Measurements from ENCODE around the gene TCF12.

TCF12 gene

DNA sequence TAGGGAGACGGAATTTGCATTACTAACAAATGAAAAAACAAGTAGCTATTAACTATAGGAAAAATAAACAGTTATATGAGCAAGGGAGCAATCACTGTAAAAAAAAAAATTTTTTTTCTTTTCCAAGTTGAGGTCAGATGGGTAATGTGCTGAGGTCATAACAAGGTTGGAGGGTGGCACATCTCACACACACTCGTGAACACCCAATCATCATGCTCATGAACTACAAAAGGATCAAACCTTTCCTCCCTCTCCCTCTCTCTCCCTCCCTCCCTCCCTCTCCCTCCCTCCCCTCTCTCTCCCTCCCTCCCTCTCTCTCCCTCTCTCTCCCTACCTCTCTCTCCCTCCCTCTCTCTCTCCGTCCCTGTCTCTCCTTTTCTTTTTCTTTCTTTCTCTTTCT is 360.0 kb downstream of the TCF12 start:
- no peak for DNase-seq

DNA sequence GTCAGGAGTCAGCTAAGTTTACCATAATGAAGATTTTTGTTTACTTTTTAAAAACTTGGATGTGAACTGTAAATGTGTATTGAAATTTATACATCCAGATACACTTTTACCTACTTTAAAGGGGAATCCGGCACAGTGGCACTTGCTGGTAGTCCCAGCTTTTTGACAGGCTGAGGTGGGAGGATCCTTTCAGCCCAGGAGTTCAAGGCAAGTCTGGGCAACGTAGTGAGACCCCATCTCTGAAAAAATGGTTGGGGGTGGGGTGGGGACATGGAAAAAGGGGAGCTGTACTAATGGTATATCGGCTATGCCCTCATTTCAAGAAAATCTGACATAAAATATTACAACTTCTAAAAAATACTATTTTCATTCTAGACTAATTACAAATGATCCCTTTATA is 362.0 kb downstream of the TCF12 start:
- no peak for DNase-seq

DNA sequence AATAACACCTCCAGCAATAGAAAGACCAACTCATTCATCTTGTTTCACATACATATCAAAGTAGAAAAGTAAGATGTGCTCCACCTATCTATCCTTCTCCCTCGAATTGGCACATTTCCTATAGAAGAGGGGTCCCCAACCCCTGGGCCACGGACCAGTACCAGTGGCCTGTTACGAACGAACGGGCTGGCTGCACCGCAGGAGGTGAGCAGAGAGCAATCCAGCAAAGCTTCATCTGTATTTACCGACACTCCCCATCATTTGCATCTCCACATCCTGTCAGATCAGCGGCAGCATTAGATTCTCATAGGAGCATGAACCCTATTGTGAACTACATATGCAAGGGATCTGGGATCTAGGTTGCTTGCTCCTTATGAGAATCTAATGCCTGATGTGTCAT is 362.9 kb downstream of the TCF12 start:
- DNase-seq, result no peak

DNA sequence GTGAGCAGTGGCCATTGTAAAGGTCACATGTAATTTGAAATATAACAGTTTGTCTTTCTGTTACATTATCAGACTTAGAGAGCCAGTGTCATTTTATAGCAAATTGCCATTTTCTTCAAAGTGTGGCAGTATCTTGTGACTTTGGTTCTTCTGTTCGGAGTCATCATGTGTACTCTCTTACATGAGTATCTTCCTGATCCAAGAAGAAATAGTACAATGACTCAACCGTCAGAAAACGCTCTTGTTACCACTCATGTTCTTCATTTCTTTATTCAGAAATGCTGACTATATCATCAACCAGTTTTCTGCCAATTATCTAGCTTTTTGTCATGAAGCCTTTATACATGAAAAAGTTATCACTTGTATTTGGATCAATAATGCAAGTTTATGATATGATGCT is 364.2 kb downstream of the TCF12 start:
- no peak for DNase-seq

DNA sequence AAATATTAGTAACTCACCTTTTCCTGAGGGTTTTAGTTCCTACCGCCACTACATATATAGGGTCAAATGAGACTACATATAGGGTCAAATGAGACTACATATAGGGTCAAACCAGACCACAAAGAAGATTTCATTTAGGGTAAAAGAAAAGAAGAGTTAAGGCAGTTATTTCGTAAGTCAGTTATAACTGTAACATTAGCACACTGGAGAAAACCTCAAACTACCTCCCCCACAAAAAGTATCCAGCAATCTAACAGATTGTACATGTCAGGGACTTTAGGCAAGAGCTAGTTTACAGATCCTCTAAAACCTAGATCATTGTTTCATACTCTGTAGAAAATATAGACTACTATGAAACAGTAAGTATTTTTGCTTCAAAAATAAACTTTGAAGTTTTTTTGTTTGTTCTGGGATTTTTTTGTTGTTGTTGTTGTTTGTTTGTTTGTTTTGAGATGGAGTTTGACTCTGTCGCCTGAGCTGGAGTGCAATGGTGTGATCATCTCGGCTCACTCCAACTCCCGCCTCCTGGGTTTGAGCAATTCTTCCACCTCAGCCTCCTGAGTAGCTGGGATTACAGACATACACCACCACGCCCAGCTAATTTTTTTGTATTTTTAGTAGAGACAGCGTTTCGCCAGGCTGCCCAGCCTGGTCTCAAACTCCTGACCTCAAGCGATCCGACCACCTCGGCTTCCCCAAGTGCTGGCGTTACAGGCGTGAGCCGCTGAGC is 365.5 kb downstream of the TCF12 start:
- DNase-seq, result no peak

DNA sequence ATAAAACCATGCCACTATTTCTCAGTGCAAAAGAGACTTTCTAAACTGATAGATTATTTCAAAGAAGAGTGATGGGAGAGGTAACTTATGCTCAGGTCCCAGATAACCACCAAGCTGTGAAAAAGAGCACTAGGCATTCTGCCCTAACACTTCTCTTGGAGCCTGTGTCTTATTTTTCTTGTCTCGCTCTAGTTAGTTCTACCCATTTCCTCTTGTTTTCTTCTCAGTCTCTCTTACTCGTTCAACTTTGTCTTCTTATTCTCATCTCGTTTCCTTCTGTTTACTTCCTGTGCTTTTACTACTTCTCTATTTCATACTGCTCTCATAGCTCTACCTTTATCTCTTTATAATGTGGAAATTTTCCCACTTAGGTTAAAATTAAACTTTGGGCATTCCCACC is 366.1 kb downstream of the TCF12 start:
- no peak for DNase-seq

DNA sequence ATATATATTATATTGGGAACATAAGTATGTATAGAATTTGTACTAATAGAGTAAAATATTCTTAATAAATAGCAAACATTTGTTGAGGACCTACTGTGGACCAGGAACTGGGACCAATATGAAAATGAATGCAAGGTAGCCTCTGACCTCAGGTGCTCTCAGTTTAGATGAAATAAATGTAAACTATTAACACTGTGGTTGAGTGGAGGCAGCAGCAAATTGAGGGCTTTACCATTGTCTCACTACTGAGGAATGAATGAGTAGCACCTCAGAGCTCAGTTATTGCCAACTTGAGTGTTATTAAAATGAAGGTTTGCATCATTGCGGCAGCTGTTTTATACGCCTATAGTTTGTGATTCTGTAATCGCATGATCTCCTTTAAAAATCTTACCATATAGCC is 366.9 kb downstream of the TCF12 start:
- DNase-seq, result no peak

DNA sequence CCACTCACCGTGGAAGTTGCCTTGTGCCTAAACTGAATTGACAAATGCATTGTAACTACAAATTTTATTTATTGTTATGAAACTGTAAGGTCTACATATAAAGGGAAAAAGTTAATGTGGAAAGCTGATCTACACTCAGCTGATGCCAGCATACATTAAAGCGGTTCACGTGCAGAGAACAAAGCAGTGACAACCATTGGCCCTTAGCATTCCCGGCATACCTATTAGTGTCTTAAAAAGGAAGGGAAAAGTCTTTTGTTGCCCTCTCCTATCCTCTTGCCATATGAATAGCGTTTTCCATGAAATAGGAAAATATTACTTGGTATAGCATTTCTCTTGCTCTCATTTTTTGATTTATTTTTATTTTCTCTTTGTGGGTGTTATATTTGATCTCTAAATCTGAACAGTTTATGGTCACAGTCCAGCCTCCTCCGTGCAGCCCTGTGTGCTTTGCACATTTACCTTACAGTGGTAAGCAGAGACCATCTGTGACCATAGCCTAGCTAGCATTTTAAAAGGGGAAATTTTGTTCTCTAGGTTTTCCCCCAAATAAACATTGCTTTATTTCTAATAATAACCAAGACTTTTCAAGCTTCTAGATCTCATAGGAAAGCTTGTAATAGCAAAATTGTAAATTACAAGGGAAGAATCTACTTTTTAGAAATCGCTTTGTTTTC is 368.1 kb downstream of the TCF12 start:
- DNase-seq, result no peak

DNA sequence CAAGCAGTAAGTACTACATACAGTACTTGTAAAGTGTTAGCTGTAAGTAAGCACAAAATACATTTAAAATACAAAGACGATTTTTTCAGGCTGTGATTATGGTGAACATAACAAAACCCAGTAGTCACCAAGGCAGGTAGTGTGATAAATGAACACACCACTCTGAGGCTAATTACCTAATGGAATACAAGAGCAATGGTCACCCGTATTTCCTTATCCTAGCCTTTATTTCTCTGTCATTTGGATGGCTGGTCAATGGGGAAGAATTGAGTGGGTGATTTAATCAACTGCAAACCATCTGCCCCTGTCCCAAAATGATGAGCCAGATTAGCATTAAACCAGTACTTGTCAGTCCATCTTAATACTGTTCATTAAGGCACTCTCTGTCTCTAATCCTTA is 368.7 kb downstream of the TCF12 start:
- no peak for DNase-seq

DNA sequence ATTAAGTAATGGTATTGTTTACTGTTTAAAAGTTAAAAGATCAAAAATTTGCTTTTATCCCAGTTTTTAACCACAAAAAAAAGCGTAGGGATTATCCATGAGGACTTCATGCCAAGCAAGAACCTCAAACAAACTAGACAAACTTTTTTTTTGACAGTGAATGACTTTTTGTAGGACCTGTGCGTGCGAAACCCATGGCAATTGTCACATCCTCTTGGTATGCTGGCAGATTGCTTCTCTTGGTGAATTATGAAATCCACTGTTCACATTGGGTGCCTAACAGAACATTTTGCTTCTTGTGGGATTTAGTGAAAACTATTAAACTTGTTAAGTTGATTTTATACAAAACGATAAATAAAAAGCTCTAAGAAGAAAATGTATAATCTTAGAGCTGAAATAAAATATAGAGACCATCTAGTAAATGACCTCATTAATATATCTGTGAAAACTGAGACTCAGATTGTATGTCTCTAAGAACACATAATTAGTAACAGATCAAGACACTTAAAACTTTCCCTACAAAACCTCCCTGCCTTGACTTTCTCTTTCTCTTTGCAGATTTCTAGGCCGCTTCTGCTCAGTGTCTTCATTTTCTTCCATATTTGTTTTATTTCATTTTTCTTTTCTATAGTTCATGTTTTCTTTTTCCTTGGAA is 370.6 kb downstream of the TCF12 start:
- no peak for DNase-seq

DNA sequence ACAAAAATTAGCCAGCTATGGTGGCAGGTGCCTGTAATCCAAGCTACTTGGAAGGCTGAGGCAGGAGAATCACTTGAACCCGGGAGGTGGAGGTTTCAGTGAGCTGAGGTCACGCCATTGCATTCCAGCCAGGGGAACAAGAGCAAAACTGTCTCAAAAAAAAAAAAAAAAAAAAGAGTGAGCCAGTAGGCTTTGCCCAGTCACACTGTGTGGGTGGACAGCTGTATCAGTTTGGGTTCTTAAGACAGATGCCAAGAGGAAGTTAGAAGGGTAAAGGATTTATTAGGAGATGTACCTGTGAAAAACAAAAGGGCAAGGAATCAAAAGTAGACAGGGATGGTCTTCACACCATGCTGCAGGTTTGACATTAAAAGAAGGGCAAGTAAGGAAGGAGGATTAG is 371.7 kb downstream of the TCF12 start:
- no peak for DNase-seq

DNA sequence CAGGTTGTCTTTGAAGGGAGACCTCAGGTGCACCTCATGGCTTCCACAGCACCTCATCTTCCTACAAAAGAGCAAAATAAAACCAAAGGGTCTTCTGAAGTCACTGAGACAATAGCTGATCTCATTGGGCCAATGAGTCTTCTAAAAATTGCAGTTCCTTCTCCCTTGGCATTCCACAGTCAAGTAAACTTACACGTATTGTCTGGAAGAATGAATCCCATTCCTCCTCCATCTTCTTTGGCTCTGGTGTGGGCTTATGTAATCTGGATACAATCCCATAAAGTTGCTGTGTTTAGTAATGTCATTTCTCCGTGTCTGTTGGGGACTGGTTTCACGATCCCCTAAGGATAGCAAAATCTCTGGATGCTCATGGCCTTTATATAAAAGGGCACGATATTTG is 372.4 kb downstream of the TCF12 start:
- DNase-seq, result no peak

DNA sequence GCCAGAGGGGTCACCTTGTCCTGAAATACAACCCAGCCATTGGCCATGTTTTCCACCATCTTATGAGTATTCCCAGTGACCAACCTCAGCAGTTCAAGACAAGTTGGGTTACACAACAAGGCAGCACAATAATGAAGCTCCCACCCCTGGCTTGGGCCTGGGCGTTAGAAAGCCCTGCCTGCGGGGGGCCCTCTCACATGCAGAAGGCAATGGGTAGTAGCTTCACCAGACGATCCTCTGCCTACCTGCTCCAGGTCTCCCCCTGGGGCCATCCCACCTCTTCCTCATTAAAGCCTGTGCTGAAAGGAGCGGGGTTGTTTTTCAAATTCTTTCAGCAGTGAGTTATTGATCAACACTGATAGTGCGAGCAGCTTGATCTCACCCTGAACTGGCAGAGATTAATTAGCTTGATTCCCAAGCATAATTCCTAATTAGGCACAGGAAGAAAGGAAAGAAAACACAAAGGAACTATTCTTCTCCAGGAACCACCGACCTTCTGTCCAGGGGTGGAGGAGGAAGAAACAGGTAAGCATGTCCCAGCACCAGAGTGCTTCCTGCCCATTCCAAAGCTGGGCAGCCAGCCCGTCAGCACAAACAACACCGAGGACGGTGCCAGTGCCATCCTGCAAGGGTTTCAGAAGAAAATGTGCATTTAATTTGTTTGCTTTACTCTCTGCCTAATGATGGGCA is 378.2 kb downstream of the TCF12 start:
- no peak for DNase-seq

DNA sequence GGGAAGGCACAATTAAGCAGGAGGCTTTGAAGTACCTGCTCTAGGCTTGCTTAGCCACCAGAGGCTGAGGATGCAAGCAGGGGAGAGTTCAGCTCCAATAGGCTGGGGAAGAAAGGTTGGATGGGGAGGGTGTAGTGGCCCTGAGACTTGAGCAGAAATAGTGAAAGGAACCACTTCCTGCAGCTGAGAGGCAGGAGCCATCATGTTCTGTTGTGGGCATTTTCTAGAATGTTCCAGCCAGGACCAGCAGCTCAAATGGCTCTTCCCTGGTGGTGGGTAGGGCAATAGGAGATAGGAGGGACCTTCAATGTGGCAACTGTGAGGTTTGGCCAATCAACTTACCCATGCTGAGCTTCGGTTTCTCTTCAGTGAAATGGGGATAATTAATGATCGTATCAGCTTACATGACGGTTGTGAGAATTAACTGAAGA is 378.7 kb downstream of the TCF12 start:
- no peak for DNase-seq

DNA sequence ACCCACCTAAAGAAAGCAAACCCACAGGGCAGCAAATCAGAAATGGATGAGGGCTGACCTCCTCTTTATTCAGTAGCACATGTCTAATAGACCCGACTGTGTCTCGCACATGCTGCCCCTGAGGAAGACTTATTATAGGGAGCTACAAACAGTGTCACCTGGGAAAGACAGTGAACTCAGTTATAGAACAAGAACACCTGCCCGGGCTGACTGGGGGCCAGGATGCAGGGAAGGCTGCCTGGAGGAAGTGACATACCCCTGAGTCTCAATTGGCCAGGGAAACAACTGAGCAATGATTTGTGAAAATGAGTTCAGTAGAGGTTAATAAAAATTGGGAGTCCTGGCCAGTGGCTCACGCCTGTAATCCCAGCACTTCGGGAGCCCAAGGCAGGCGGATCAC is 379.2 kb downstream of the TCF12 start:
- DNase-seq, result no peak

DNA sequence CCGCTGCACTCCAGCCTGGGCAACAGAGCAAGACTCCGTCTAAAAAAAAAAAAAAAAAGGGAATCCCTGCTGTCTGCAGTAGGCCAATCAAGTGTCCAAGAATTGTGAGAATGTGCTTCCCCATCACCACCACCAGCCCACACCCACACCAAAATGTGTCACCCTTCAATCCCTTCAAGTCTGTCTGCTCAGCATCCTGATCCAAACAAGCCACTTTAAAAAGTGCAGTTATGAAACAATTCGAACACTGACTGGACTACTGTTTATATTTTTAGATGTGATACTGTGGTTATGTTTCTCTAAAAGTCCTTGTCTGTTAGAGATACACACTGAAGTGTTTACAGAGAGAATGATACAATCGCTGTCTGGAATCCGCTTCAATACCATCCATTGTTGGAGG is 379.8 kb downstream of the TCF12 start:
- DNase-seq, result no peak

DNA sequence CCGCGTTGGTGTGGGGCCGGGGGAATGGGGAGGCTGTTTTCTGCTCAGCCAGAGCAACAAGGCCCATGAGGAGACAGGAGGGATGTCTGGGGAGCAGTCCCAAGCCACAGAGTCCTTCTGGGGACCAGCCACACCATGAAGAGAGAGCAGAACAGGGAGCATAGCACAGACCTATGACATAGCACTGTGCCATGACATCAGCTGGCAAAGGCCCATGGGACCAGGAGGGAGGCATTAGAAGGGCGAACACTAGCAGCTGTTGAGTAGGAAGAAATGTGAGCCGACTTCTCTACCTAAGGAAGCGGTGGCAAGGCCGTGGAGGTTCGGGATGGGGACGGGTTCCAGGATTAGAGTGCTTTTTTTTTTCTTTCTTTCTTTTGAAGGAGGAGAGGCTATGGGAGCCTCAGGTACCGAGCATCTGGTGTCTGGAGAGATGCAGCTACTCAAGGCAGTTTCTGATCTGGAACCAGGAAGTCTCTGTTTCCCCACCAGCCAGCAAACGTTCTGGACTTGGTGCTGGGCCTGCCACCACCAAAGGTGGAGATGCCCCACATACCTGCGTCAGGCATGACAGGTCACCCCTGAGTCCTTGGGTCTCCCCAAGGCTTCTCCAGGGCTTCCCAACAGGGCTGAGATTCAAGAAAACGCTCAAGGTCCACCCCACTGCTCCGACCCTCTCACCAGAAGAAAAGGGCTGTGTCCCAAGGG is 380.6 kb downstream of the TCF12 start:
- DNase-seq, result no peak

DNA sequence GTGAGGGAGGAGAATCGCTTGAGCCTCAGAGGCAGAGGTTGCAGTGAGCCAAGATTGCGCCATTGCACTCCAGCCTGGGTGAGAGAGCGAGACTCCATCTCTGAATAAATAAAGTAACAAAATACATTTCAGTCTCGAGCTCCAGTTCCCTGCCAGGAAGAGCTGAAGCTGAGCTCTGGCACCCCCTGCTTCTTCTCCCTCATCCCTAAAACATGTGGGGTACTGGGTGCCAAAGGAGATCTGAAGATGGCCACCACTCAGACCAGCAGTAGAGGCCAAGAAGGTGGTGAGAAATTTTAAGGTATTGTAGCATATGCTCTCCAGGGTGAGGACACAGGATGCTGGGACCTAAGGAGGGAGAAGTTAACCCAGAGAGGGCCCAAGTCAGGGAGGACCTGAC is 382.9 kb downstream of the TCF12 start:
- DNase-seq, result no peak

DNA sequence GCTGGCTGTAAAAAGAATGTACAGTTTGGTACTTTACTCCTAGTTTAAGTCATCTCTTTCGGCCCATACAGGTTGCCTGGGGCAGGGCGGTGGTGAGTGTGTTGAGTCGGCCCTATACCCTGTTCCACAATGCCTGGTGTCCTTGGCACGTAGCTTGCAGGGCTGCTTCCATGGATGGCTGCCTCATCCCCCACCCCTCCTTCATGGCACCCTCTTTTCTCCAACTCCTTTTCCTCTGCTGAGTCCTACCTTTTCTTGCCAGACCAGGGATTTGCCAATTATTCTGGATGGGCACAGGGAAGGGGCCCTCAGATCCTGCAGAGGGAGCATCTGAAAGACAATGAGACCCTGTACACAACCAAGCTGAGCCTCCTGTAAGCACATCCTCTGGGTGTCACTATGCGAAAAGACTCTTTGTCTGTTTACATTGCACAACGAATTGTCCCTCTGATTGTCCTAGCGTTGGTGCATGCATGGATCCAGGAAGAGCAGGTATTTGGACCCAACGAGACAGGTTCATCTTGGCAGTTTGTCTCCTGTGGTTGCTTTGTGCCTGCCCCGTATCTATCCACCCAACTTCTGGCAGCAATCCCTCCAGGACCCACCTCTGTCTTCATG is 384.3 kb downstream of the TCF12 start:
- DNase-seq, result no peak

DNA sequence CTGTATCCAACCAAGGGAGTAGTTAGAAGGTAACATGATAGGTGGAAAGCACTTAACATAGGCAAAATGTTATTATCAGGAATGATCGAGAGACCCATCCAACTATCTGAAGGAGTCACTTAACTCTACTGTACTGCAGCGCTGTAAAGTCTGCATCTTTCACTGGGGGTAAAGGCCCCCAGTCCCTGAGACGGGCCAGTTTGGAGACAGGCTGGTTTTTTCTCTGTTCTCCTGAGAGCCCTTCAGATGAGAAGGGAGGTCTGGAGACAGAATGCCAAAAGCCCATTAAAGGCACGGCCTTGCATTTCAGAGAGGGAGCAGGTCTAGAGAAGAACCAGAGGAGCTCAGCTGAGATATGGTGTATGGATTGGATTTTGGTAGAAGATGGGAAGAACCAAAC is 386.6 kb downstream of the TCF12 start:
- no peak for DNase-seq

DNA sequence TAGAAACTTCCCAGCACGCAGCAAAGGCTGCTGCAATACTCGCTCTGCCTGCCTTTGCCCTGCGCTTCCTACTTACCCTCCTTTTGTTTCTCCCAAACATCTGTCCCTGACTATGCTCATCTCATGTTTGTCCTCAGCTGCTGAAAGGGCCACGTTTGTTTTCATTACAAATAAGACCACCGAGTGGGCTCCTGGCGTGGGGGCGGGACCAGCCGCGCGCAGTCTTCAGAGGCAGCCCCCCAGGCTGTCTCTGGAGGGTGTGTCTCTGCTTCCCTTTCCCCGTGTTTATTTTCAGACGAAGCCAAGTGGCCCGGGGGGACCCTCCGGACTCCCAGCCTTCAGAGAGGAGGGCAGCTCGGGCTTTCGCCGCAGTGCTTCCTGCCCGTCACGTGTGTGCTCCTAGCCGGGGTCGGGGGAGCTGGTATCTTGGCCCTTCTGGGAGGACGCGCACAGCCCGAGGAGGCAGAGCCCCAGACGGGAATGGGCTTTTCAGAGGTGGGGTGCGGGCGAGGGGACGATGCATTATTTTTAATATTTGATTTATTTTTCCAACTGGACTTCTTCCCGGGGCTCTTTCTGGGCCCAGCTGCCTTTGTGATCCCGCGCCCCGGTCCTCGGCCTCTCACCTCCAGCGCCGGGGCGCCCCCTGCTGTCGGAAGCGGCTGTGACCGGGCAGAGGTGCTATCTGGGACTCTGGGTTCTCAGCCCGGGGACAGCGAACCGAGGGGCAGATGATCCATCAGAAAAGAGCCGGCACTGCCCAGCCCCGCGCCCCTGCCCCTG is 387.9 kb downstream of the TCF12 start:
- DNase-seq, result peak; percentile 86

DNA sequence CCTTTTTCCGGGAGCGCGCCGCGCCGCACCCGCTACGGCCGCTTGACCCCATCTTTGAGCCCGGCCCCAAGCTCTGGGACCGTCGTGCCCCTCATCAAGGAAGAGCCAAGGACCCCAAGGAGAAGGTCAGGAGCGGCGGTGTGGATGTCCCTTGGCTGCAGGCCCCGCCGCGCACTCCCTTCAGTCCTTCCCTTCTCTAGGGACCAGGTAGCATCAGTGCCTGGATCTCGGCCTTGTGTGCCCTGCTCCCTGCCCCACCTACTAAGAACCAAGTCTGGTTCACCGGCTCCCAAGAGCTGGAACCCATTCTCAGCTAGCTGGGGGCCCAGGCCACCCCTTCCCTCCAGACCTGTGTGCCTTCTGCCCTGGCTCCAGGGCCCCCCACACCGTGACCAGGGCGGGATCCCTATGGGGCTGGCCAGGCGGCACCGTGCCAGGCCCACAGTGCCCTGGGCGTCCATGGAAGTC is 388.5 kb downstream of the TCF12 start:
- DNase-seq, result no peak

Data from RPMI8226 (cell line).